ENCODE data around the gene CD180.
A peak's percentile ranks its signal among the peaks of the same experiment; 100 is the strongest.

The CD180 gene

GRCh38 chr5:67149951-67150523 is 46.6 kb downstream of the CD180 start:
- H3K4me2 ChIP-seq (ENCODE audit: low read length): no peak overlapping the region
- H4K8ac ChIP-seq (ENCODE audit: low read depth, low read length): no peak overlapping the region

GRCh38 chr5:67149057-67149950 is 47.3 kb downstream of the CD180 start:
- no CpG with 5 or more reads among the region's 14 CpGs for WGBS (ENCODE audit: extremely low coverage, insufficient coverage, low lambda C conversion rate)
- no peak overlapping the region for H2AK5ac ChIP-seq (ENCODE audit: low read length)

More at GRCh38 chr5:67149951-67150523, 46.6 kb downstream of the CD180 start:
- Histone ChIP-seq H3K27me3 (ENCODE audit: insufficient read depth, low read length, poor library complexity) (no peaks in the 10 kb centered on the region), H2BK15ac (replicated peaks; ENCODE audit: low read depth) (no peak overlapping the region), H3K4ac (ENCODE audit: low read depth, low read length) (no peak overlapping the region), H3K27ac (ENCODE audit: low read depth, low read length) (no peak overlapping the region), H3K23ac (ENCODE audit: low read length) (no peak overlapping the region), H3K4me3 (ENCODE audit: low read length) (no peak overlapping the region), H2BK5ac (ENCODE audit: low read length) (no peak overlapping the region), H3K56ac (ENCODE audit: low read length) (no peak overlapping the region), H3K4me1 (ENCODE audit: control insufficient read depth, low read depth, low read length) (no peaks in the 10 kb centered on the region), H3K9ac (ENCODE audit: low read length) (no peak overlapping the region), H3K18ac (ENCODE audit: low read length) (no peak overlapping the region), H4K5ac (ENCODE audit: low read length) (no peak overlapping the region), H3K79me1 (ENCODE audit: low read length) (no peaks in the 10 kb centered on the region), H2AK5ac (ENCODE audit: low read length) (no peak overlapping the region), H3K79me2 (ENCODE audit: control insufficient read depth, insufficient read depth, low read length) (no peaks in the 10 kb centered on the region), H2BK120ac (ENCODE audit: low read depth, low read length) (no peak overlapping the region), H3K36me3 (ENCODE audit: control insufficient read depth, insufficient read depth, low read length) (peaks cover 1% of the 10 kb centered on the region)
- peak; percentile 17 for DNase-seq
- WGBS (ENCODE audit: extremely low coverage, insufficient coverage, low lambda C conversion rate): no CpG with 5 or more reads among the region's 1 CpG

GRCh38 chr5:67147760-67148159 is 48.8 kb downstream of the CD180 start:
- Histone ChIP-seq H2BK15ac (replicated peaks; ENCODE audit: low read depth) (no peak overlapping the region), H3K4me1 (ENCODE audit: control insufficient read depth, low read depth, low read length) (no peaks in the 10 kb centered on the region), H3K79me1 (ENCODE audit: low read length) (no peaks in the 10 kb centered on the region), H2BK120ac (ENCODE audit: low read depth, low read length) (no peak overlapping the region), H3K36me3 (ENCODE audit: control insufficient read depth, insufficient read depth, low read length) (peaks cover 1% of the 10 kb centered on the region), H2BK5ac (ENCODE audit: low read length) (no peak overlapping the region), H3K18ac (ENCODE audit: low read length) (no peak overlapping the region), H3K79me2 (ENCODE audit: control insufficient read depth, insufficient read depth, low read length) (no peaks in the 10 kb centered on the region), H3K27me3 (ENCODE audit: insufficient read depth, low read length, poor library complexity) (no peaks in the 10 kb centered on the region), H4K8ac (ENCODE audit: low read depth, low read length) (no peak overlapping the region), H3K27ac (ENCODE audit: low read depth, low read length) (no peak overlapping the region), H3K23ac (ENCODE audit: low read length) (no peak overlapping the region), H3K4ac (ENCODE audit: low read depth, low read length) (no peak overlapping the region), H3K4me2 (ENCODE audit: low read length) (no peak overlapping the region), H3K4me3 (ENCODE audit: low read length) (no peak overlapping the region), H2AK5ac (ENCODE audit: low read length) (no peak overlapping the region), H3K56ac (ENCODE audit: low read length) (no peak overlapping the region), H3K9ac (ENCODE audit: low read length) (no peak overlapping the region), H4K5ac (ENCODE audit: low read length) (no peak overlapping the region)
- DNase-seq: no peak
- no CpG with 5 or more reads among the region's 3 CpGs for WGBS (ENCODE audit: extremely low coverage, insufficient coverage, low lambda C conversion rate)

More at GRCh38 chr5:67149057-67149950, 47.3 kb downstream of the CD180 start:
- Histone ChIP-seq H3K27ac (ENCODE audit: low read depth, low read length) (no peak overlapping the region), H4K8ac (ENCODE audit: low read depth, low read length) (no peak overlapping the region), H4K5ac (ENCODE audit: low read length) (no peak overlapping the region), H2BK15ac (replicated peaks; ENCODE audit: low read depth) (no peak overlapping the region), H3K4me2 (ENCODE audit: low read length) (no peak overlapping the region), H3K56ac (ENCODE audit: low read length) (no peak overlapping the region), H2BK5ac (ENCODE audit: low read length) (no peak overlapping the region), H3K27me3 (ENCODE audit: insufficient read depth, low read length, poor library complexity) (no peaks in the 10 kb centered on the region), H3K79me1 (ENCODE audit: low read length) (no peaks in the 10 kb centered on the region), H3K79me2 (ENCODE audit: control insufficient read depth, insufficient read depth, low read length) (no peaks in the 10 kb centered on the region), H3K4me1 (ENCODE audit: control insufficient read depth, low read depth, low read length) (no peaks in the 10 kb centered on the region), H3K18ac (ENCODE audit: low read length) (no peak overlapping the region), H3K4ac (ENCODE audit: low read depth, low read length) (no peak overlapping the region), H3K23ac (ENCODE audit: low read length) (no peak overlapping the region), H2BK120ac (ENCODE audit: low read depth, low read length) (no peak overlapping the region), H3K36me3 (ENCODE audit: control insufficient read depth, insufficient read depth, low read length) (peaks cover 1% of the 10 kb centered on the region), H3K4me3 (ENCODE audit: low read length) (no peak overlapping the region), H3K9ac (ENCODE audit: low read length) (no peak overlapping the region)
- DNase-seq: no peak

DNA sequence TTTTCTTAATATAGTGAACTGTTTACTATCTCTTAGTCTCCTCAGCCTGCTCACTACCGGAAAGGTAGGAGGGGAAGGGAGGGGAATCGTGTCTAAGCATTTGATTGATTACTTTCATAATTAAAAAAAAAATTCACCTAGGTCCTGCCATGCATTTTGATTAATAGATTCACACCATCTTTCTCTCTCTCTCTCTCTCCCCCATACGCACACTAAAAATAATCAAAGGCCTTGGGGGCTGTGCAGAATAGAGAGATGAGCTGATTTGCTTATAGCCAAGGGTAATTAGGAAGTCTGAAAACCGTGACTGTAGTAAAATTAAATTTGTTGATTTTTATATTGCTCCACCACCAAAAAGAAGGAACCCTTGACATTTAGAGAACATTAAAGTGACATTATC is 49.6 kb downstream of the CD180 start:
- WGBS (ENCODE audit: extremely low coverage, insufficient coverage, low lambda C conversion rate): no CpG with 5 or more reads among the region's 4 CpGs
- Histone ChIP-seq H3K23ac (ENCODE audit: low read length) (no peak overlapping the region), H3K36me3 (ENCODE audit: control insufficient read depth, insufficient read depth, low read length) (peaks cover 1% of the 10 kb centered on the region), H4K8ac (ENCODE audit: low read depth, low read length) (no peak overlapping the region), H3K79me1 (ENCODE audit: low read length) (no peaks in the 10 kb centered on the region), H2BK120ac (ENCODE audit: low read depth, low read length) (no peak overlapping the region), H3K27ac (ENCODE audit: low read depth, low read length) (no peak overlapping the region), H3K4me3 (ENCODE audit: low read length) (no peak overlapping the region), H4K5ac (ENCODE audit: low read length) (no peak overlapping the region), H2BK15ac (replicated peaks; ENCODE audit: low read depth) (no peak overlapping the region), H3K4ac (ENCODE audit: low read depth, low read length) (no peak overlapping the region), H3K18ac (ENCODE audit: low read length) (no peak overlapping the region), H3K4me2 (ENCODE audit: low read length) (no peak overlapping the region), H3K79me2 (ENCODE audit: control insufficient read depth, insufficient read depth, low read length) (no peaks in the 10 kb centered on the region), H3K56ac (ENCODE audit: low read length) (no peak overlapping the region), H2AK5ac (ENCODE audit: low read length) (no peak overlapping the region), H3K27me3 (ENCODE audit: insufficient read depth, low read length, poor library complexity) (no peaks in the 10 kb centered on the region), H3K4me1 (ENCODE audit: control insufficient read depth, low read depth, low read length) (no peaks in the 10 kb centered on the region), H2BK5ac (ENCODE audit: low read length) (no peak overlapping the region), H3K9ac (ENCODE audit: low read length) (no peak overlapping the region)
- DNase-seq: no peak

DNA sequence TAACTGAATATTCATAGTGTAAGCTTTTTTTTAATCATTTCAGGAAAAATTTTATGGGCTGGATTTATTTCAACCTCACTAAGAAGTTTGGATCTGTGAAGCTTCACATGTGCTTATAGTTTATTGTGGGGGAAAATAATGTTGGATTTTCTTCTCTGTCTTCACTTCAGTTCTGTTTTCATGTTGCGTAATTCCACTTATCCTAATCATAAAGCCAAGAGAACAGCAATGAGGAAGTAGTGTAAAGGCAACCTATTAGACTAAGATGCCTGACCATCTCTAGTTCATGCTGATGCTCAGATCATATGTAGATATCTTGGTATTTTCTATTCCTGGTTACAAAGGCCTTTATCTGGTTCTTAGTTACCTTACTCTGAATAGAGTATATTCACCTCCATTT is 50.0 kb downstream of the CD180 start:
- WGBS (ENCODE audit: extremely low coverage, insufficient coverage, low lambda C conversion rate): no CpG with 5 or more reads among the region's 1 CpG
- Histone ChIP-seq H4K5ac (ENCODE audit: low read length) (no peak overlapping the region), H3K27ac (ENCODE audit: low read depth, low read length) (no peak overlapping the region), H3K23ac (ENCODE audit: low read length) (no peak overlapping the region), H2BK120ac (ENCODE audit: low read depth, low read length) (no peak overlapping the region), H3K79me2 (ENCODE audit: control insufficient read depth, insufficient read depth, low read length) (no peaks in the 10 kb centered on the region), H4K8ac (ENCODE audit: low read depth, low read length) (no peak overlapping the region), H2BK5ac (ENCODE audit: low read length) (no peak overlapping the region), H3K79me1 (ENCODE audit: low read length) (no peaks in the 10 kb centered on the region), H3K4me3 (ENCODE audit: low read length) (no peak overlapping the region), H2AK5ac (ENCODE audit: low read length) (no peak overlapping the region), H3K4me1 (ENCODE audit: control insufficient read depth, low read depth, low read length) (no peaks in the 10 kb centered on the region), H3K56ac (ENCODE audit: low read length) (no peak overlapping the region), H3K36me3 (ENCODE audit: control insufficient read depth, insufficient read depth, low read length) (peaks cover 1% of the 10 kb centered on the region), H2BK15ac (replicated peaks; ENCODE audit: low read depth) (no peak overlapping the region), H3K4ac (ENCODE audit: low read depth, low read length) (no peak overlapping the region), H3K27me3 (ENCODE audit: insufficient read depth, low read length, poor library complexity) (no peaks in the 10 kb centered on the region), H3K9ac (ENCODE audit: low read length) (no peak overlapping the region), H3K4me2 (ENCODE audit: low read length) (no peak overlapping the region), H3K18ac (ENCODE audit: low read length) (no peak overlapping the region)
- no peak for DNase-seq

Measured in mesendoderm (in vitro differentiated cells).